ENCODE data around the gene KCNJ5.
A peak's percentile ranks its signal among the peaks of the same experiment; 100 is the strongest.

Gene KCNJ5

GRCh38 chr11:128895526-128895925 lies 4.4 kb downstream of the KCNJ5 start:
- DNase-seq (ENCODE audit: low spot score): no peak

GRCh38 chr11:128896356-128896755 lies 5.2 kb downstream of the KCNJ5 start:
- DNase-seq (ENCODE audit: low spot score): no peak

GRCh38 chr11:128897826-128898225 lies 6.7 kb downstream of the KCNJ5 start:
- DNase-seq (ENCODE audit: low spot score): no peak

GRCh38 chr11:128898580-128899344 lies 7.6 kb downstream of the KCNJ5 start:
- DNase-seq (ENCODE audit: low spot score): no peak

- DNase-seq (ENCODE audit: low spot score): no peak
Measured at GRCh38 chr11:128900468-128900867, 9.3 kb downstream of the KCNJ5 start.

- DNase-seq (ENCODE audit: low spot score): no peak
Measured at GRCh38 chr11:128901653-128902514, 10.7 kb downstream of the KCNJ5 start.

GRCh38 chr11:128902515-128903066 lies 11.4 kb downstream of the KCNJ5 start:
- no peak for DNase-seq (ENCODE audit: low spot score)

- no peak for DNase-seq (ENCODE audit: low spot score)
Measured at GRCh38 chr11:128903248-128904061, 12.3 kb downstream of the KCNJ5 start.

- DNase-seq (ENCODE audit: low spot score): no peak
Measured at GRCh38 chr11:128904303-128904655, 13.1 kb downstream of the KCNJ5 start.

- no peak for DNase-seq (ENCODE audit: low spot score)
Measured at GRCh38 chr11:128904656-128905344, 13.6 kb downstream of the KCNJ5 start.

- DNase-seq (ENCODE audit: low spot score): peak; percentile 21
Measured at GRCh38 chr11:128905345-128906184, 14.4 kb downstream of the KCNJ5 start.

- no peak for DNase-seq (ENCODE audit: low spot score)
Measured at GRCh38 chr11:128906185-128907050, 15.3 kb downstream of the KCNJ5 start.

GRCh38 chr11:128907585-128907984 lies 16.4 kb downstream of the KCNJ5 start:
- no peak for DNase-seq (ENCODE audit: low spot score)

GRCh38 chr11:128908391-128909246 lies 17.5 kb downstream of the KCNJ5 start:
- no peak for DNase-seq (ENCODE audit: low spot score)

GRCh38 chr11:128909438-128910125 lies 18.4 kb downstream of the KCNJ5 start:
- DNase-seq (ENCODE audit: low spot score): no peak

- no peak for DNase-seq (ENCODE audit: low spot score)
Measured at GRCh38 chr11:128910576-128910975, 19.4 kb downstream of the KCNJ5 start.

- DNase-seq (ENCODE audit: low spot score): no peak
Measured at GRCh38 chr11:128911239-128911638, 20.1 kb downstream of the KCNJ5 start.

GRCh38 chr11:128911701-128912100 lies 20.5 kb downstream of the KCNJ5 start:
- DNase-seq (ENCODE audit: low spot score): no peak
